HG02623 (cell line): Measurements from ENCODE around the gene ARHGDIA.
"Not testable (repeated sequence)": the region's sequence is repeated elsewhere in the genome, so short reads cannot be mapped to it uniquely, and the experiment has no call there.

Source experiments
- ATAC-seq: cut with Tn5 transposase; IDR thresholded peaks from one replicate; pipeline ENCODE4 v1.9.1; 2021; ENCODE audit warnings: moderate library complexity; ENCODE audit not compliant: unreplicated experiment

ARHGDIA gene

GRCh38 chr17:81844887-81845286 lies 26.2 kb downstream of the ARHGDIA start:
- ATAC-seq = no peak

DNA sequence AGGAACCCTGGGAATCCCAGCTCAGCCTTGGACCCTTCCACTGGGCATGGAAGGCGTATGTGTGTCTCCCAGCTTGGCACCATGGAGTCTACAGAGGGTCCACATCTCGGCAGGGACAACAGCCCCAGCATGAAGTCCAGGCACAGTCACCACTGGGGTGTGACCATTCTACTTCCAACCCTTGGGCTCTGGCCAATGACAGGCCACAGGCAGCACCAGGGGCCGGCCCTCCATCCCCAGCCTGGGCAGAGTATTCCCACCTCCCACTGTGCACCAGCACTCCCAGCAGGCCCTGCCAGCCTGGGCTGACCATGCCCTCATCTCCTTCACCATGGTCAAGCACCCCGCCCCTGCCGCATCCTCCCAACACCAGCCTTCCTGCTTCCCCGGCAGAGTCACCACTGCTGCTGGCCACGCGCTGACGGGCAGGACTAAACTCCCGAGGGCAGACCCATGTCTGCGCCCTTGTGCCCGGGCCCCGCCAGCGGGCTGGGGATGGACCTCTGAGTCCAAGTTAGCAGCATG lies 26.7 kb downstream of the ARHGDIA start:
- ATAC-seq = no peak

- ATAC-seq = no peak
These were observed 27.3 kb downstream of the ARHGDIA start for GRCh38 chr17:81843713-81844326.

DNA sequence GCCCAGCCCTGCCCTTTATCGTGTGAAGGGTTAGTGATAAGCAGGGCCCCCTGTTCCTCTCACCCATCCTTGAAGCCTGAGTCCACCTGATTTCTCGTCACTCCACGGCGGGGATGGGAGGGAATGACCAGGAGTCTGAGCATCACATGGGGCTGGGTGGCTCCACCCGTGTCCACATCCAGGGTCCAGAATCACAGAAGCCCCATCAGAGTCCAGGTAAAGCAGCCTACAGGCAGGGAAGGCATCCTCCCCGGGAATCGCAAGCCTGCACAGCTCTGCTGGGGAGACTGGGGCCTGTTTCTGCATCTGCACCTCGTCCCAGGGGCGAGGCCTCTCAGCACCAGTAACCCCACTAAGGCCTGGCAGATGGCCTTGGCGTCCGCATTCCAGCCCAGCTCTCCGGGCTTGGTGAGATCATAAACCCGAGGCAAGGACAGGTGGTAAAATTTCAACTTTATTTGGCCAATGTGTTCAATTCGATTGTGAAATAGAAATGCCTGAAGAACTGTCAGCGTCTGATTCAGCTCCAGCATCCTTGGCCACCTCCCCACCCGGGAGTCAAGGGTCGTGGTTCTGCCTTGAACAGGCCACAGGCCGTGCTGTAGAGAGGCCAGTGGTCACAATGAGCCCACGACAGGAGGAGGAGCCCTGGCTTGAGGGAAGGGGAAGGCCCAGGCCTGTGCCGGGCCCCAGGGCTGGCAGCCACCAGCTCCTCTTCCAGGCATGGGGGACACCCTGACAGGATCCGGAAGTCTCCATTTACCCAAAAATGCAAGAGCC lies 28.2 kb downstream of the ARHGDIA start:
- no peak for ATAC-seq

DNA sequence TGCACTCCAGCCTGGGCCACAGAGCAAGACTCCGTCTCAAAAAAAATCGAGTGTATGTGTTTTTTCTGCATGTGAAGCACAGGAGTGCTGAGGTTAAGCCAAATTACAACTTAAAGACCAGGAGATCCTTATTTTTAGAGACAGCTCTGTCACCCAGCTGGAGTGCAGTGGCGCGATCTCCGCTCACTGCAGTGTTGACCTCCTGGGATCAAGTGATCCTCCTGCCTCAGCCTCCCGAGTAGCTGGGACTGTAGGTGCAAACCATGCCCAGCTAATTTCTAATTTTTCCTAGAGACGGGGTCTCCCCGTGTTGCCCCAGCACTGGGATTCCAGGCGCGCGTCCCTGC lies 28.8 kb downstream of the ARHGDIA start:
- no peak for ATAC-seq

- ATAC-seq = no peak
These were observed 29.3 kb downstream of the ARHGDIA start for GRCh38 chr17:81841866-81842265.

GRCh38 chr17:81840826-81841778 lies 30.0 kb downstream of the ARHGDIA start:
- ATAC-seq = no peak

GRCh38 chr17:81840059-81840458 lies 31.1 kb downstream of the ARHGDIA start:
- not testable (repeated sequence) for ATAC-seq

GRCh38 chr17:81839301-81839700 lies 31.8 kb downstream of the ARHGDIA start:
- no peak for ATAC-seq

DNA sequence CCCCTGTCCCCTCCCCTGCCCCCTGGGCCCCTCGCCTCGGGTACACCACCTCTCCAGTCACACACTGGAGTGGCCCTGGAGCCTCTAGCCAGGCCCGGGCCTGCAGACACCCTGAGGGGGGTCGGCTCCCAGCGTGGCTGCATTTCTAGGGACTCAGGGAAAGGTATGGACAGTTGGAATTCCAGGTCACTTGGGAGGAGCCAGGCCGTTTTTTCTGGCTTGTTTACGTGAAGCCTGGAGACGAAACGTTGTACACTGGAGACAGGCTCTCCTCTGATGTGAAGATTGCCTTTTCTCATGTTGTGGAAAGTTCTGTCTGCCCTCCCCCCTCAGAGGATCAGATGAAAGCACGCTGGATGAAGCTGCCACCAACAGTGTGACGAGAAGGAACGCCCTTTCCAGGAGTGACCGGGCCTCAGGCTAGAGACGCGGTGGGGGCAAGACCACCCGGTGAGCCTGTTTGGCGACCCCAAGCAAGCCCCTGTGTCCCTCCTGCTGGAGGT lies 32.3 kb downstream of the ARHGDIA start:
- no peak for ATAC-seq

GRCh38 chr17:81837641-81838040 lies 33.5 kb downstream of the ARHGDIA start:
- ATAC-seq = no peak

DNA sequence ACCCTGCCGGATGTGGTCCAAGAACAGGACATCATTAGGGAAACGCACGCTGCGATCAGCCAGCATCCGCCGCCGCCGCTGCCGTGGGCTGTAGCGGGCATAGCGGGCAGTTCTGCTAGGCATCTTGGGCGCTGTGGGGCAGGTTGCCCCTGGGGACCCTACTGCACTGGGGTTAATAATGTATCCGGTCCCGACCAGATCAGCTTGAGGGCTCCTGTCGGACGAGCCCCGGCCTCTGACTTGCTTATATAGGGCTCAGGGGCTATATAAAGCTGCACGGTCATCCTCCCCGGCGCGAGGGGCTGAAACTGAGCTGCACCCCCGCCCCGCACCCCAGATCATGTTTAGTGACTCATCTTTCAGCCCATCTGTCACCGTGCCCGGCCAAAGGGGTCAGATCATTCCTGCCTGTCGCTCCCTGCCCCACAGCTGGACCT lies 36.3 kb downstream of the ARHGDIA start, which contains the start of gene PPP1R27:
Gene PPP1R27 (minus strand): TSS at position 220 of the 437 bp plus-strand sequence. CDS start 97 bp downstream, at position 123.
- no peak for ATAC-seq

GRCh38 chr17:81833921-81834830 lies 37.0 kb downstream of the ARHGDIA start:
- ATAC-seq = no peak

GRCh38 chr17:81833160-81833920 lies 37.8 kb downstream of the ARHGDIA start, which contains the start of gene MCRIP1:
Gene MCRIP1, minus strand, starts transcription at chr17:81833291. Its CDS starts 8,785 bp downstream, at chr17:81824506.
- peak; percentile 76 for ATAC-seq

GRCh38 chr17:81832608-81833159 lies 38.5 kb downstream of the ARHGDIA start:
- no peak for ATAC-seq

DNA sequence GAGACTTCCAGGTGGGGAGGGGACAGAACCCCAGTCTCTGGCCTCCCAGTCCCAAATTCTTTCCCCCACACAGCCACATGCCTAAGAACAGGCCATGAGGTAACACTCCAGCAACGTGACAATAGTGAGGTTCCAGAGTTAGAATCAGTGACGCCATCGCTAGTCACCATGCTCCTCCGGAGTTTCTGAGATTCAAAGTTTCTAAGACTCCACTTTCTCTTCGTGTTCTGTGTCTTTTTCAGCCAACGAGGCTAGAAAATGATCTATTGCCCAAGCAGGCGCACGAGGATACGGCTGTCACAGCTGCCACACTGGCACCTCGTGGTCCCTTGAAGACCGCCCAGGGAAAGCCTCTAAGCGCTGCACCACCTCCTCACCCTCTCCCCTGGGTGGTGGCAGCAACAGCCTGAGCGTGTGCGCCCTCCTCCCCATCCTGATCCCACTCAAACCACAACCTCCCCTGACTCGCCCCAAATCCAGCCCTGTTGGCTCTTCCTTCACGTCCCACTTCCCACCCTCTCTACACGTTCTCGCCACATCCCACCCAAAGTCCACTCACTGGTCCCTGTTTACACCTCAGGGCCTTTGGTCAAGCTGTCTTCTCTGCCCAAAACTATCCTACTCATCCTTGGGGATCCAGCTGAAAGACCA lies 39.1 kb downstream of the ARHGDIA start:
- no peak for ATAC-seq

DNA sequence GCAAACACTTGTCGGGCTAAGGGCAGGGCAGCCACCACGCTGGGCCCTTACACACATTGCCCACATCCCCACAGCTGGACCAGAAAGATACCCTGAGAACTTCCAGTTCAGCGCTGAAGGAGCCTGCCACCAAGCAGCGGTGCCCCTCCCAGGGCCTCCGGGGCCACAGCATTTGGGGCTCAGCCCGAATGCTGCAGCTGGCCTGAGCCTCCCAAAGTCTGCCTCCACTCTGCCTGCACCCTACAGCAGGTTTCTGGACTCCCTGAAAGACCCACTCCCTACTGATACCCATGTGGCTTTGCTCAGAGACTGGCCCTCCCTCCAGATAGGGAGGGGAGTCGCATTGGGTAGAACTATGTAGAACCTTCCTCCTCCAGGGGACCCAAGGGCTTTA lies 39.6 kb downstream of the ARHGDIA start:
- no peak for ATAC-seq

DNA sequence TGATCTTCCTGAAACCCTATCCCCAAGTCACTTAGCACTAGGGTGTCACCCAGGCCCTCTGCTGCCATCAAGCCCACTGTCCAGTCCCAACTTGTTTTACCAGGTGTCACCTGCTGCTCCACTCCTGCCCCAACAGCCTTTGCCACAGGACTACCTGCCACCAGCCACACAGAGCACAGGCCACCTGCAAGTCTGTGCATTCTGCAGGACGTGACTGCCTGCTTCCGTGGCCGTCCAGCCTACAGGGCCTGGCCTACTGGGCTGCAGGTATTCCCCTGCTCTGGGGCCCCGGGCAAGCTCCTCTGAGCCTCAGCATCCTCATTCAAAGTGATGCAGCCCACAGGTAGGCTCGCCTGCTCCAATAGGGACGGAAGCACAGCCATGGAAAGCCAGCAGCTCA lies 41.3 kb downstream of the ARHGDIA start:
- no peak for ATAC-seq
